Effector memory CD8-positive, alpha-beta T cell (primary cell): ENCODE measurements around the gene CNR2.
"Not testable (repeated sequence)": the region's sequence is repeated elsewhere in the genome, so short reads cannot be mapped to it uniquely, and the experiment has no call there.

Experiments
- ATAC-seq: fragments of 150-1000 bp; cut with Tn5 transposase; replicated peaks from 2 replicates; pipeline ENCODE4 v1.10.0; 2021; ENCODE audit warnings: mild to moderate bottlenecking, moderate library complexity
- DNase-seq, 3 experiments: peaks; one replicate each; pipeline ENCODE4 v3.0.0; 2021
- H3K27ac Mint-ChIP-seq, 2 donors: one replicate each; pipeline ENCODE4 v1.8.0; 2022; ENCODE audit warnings: mild to moderate bottlenecking in 2 of 2, mixed read lengths in 2 of 2, moderate library complexity in 2 of 2
- H3K27me3 Mint-ChIP-seq, 2 donors: one replicate each; pipeline ENCODE4 v1.8.0; 2022; ENCODE audit warnings: mixed read lengths in 2 of 2
- H3K36me3 Mint-ChIP-seq: one replicate; pipeline ENCODE4 v1.8.0; 2022; ENCODE audit warnings: mild to moderate bottlenecking, moderate library complexity, mixed read lengths; ENCODE audit not compliant: insufficient read depth
- H3K4me1 Mint-ChIP-seq, 2 donors: one replicate each; pipeline ENCODE4 v1.8.0; 2022; ENCODE audit warnings: low read depth in 2 of 2, mixed read lengths in 2 of 2
- H3K4me3 Mint-ChIP-seq, 2 donors: one replicate each; pipeline ENCODE4 v1.8.0; 2022; ENCODE audit warnings: mild to moderate bottlenecking in 2 of 2, mixed read lengths in 2 of 2, moderate library complexity in 2 of 2
- H3K9me3 Mint-ChIP-seq, 2 donors: one replicate each; pipeline ENCODE4 v1.8.0; 2022; ENCODE audit warnings: mixed read lengths in 2 of 2
- total RNA-seq, 9 experiments: gene quantifications; one replicate each; lab custom pipeline; 2026; lab: John Stamatoyannopoulos, UW

CNR2 gene
- 0.06 to 25.0 (median 0.89) reads per million in 9 experiments for total RNA-seq

GRCh38 chr1:23913212-23913880 lies at the start of gene CNR2:
Gene CNR2 (minus strand): TSS chr1:23913362. CDS start chr1:23875617, 37,745 bp downstream.
- no peaks in the 10 kb centered on the region for H3K36me3 Mint-ChIP-seq
- peaks cover 46 to 65% of the 10 kb centered on the region in 2 donors for H3K4me1 Mint-ChIP-seq
- DNase-seq (peak in 1 of 3 experiments; percentile 10), ATAC-seq (peak; percentile 55)
- peaks cover 0 to 7% of the 10 kb centered on the region in 2 donors for H3K27me3 Mint-ChIP-seq
- peak within 1 kb of the TSS; percentile 79 to 84 for H3K4me3 Mint-ChIP-seq
- H3K9me3 Mint-ChIP-seq: no peaks in the 10 kb centered on the region
- H3K27ac Mint-ChIP-seq: peak within 1 kb of the TSS; percentile 87 to 92

- no peak for DNase-seq
- H3K4me1 Mint-ChIP-seq: peaks cover 33 to 40% of the 10 kb centered on the region in 2 donors
Observed at GRCh38 chr1:23960291-23961020, 47.3 kb upstream of the CNR2 start.

GRCh38 chr1:23959461-23960290 lies 46.5 kb upstream of the CNR2 start, which contains the start of gene PNRC2:
Gene PNRC2 (plus strand): TSS chr1:23959828. CDS start chr1:23961458, 1,630 bp downstream.
- Mint-ChIP-seq H3K9me3 (no peaks in the 10 kb centered on the region), H3K4me3 (peak within 1 kb of the TSS; percentile 99), H3K4me1 (peaks cover 30 to 38% of the 10 kb centered on the region in 2 donors), H3K36me3 (peaks cover 52% of the 10 kb centered on the region), H3K27me3 (no peaks in the 10 kb centered on the region), H3K27ac (peak within 1 kb of the TSS; percentile 98 to 99)
- ATAC-seq: peak; percentile 82
- peak; percentile 94 to 96 (median 95) for DNase-seq

More at GRCh38 chr1:23960291-23961020, 47.3 kb upstream of the CNR2 start:
- peak overlapping the region; percentile 99 for H3K4me3 Mint-ChIP-seq
- peaks cover 55% of the 10 kb centered on the region for H3K36me3 Mint-ChIP-seq
- H3K27me3 Mint-ChIP-seq: no peaks in the 10 kb centered on the region
- H3K27ac Mint-ChIP-seq: peak overlapping the region; percentile 98 to 99
- no peaks in the 10 kb centered on the region for H3K9me3 Mint-ChIP-seq
- ATAC-seq: no peak

- Mint-ChIP-seq H3K36me3 (peaks cover 45% of the 10 kb centered on the region), H3K9me3 (no peaks in the 10 kb centered on the region), H3K27ac (peak overlapping the region; percentile 98 to 99), H3K4me3 (peak overlapping the region; percentile 99), H3K27me3 (no peaks in the 10 kb centered on the region), H3K4me1 (peaks cover 29 to 32% of the 10 kb centered on the region in 2 donors)
- DNase-seq (peak; percentile 88 to 90 (median 89)), ATAC-seq (peak; percentile 83)
Observed at GRCh38 chr1:23958810-23959460, 45.8 kb upstream of the CNR2 start.

GRCh38 chr1:23958040-23958809 lies 45.1 kb upstream of the CNR2 start:
- Mint-ChIP-seq H3K4me3 (peak overlapping the region; percentile 99), H3K27ac (peak overlapping the region; percentile 98 to 99), H3K4me1 (peaks cover 28% of the 10 kb centered on the region in 2 donors), H3K36me3 (peaks cover 38% of the 10 kb centered on the region)
- not testable (repeated sequence) for H3K27me3 Mint-ChIP-seq, DNase-seq, ATAC-seq, H3K9me3 Mint-ChIP-seq

GRCh38 chr1:23957096-23957495 lies 43.9 kb upstream of the CNR2 start:
- peak overlapping the region; percentile 57 to 98 for H3K27ac Mint-ChIP-seq
- no peaks in the 10 kb centered on the region for H3K27me3 Mint-ChIP-seq
- peaks cover 29% of the 10 kb centered on the region for H3K36me3 Mint-ChIP-seq
- no peaks in the 10 kb centered on the region for H3K9me3 Mint-ChIP-seq
- peaks cover 20 to 28% of the 10 kb centered on the region in 2 donors for H3K4me1 Mint-ChIP-seq
- no peak overlapping the region for H3K4me3 Mint-ChIP-seq
- DNase-seq (no peak), ATAC-seq (no peak)

- DNase-seq (no peak), ATAC-seq (no peak)
- Mint-ChIP-seq H3K9me3 (no peaks in the 10 kb centered on the region), H3K4me1 (peaks cover under 1 to 4% of the 10 kb centered on the region in 2 donors), H3K36me3 (no peaks in the 10 kb centered on the region), H3K27me3 (no peaks in the 10 kb centered on the region), H3K27ac (no peak overlapping the region), H3K4me3 (no peak overlapping the region)
Observed at GRCh38 chr1:23953020-23953419, 39.9 kb upstream of the CNR2 start.

GRCh38 chr1:23947366-23947765 lies 34.2 kb upstream of the CNR2 start:
- H3K27me3 Mint-ChIP-seq: peaks cover 10 to 20% of the 10 kb centered on the region in 2 donors
- ATAC-seq: no peak
- no peaks in the 10 kb centered on the region for H3K4me1 Mint-ChIP-seq
- H3K9me3 Mint-ChIP-seq: no peaks in the 10 kb centered on the region
- no peak for DNase-seq
- no peak overlapping the region for H3K27ac Mint-ChIP-seq
- H3K36me3 Mint-ChIP-seq: no peaks in the 10 kb centered on the region
- H3K4me3 Mint-ChIP-seq: no peak overlapping the region

- H3K27me3 Mint-ChIP-seq: peaks cover 9 to 11% of the 10 kb centered on the region in 2 donors
- H3K4me3 Mint-ChIP-seq: no peak overlapping the region
Observed at GRCh38 chr1:23936481-23937176, 23.5 kb upstream of the CNR2 start.

GRCh38 chr1:23931491-23931880 lies 18.3 kb upstream of the CNR2 start:
- H3K4me1 Mint-ChIP-seq: no peaks in the 10 kb centered on the region
- no peaks in the 10 kb centered on the region for H3K36me3 Mint-ChIP-seq
- no peak overlapping the region for H3K27ac Mint-ChIP-seq
- peaks cover 10 to 31% of the 10 kb centered on the region in 2 donors for H3K27me3 Mint-ChIP-seq
- no peak overlapping the region for H3K4me3 Mint-ChIP-seq
- ATAC-seq (no peak), DNase-seq (no peak)
- H3K9me3 Mint-ChIP-seq: no peaks in the 10 kb centered on the region

More at GRCh38 chr1:23936481-23937176, 23.5 kb upstream of the CNR2 start:
- Mint-ChIP-seq H3K9me3 (no peaks in the 10 kb centered on the region), H3K27ac (no peak overlapping the region), H3K4me1 (peaks cover 0 to 3% of the 10 kb centered on the region in 2 donors), H3K36me3 (peaks cover 2% of the 10 kb centered on the region)
- ATAC-seq (no peak), DNase-seq (no peak)

GRCh38 chr1:23930861-23931490 lies 17.8 kb upstream of the CNR2 start:
- Mint-ChIP-seq H3K27me3 (peaks cover 10 to 35% of the 10 kb centered on the region in 2 donors), H3K9me3 (no peaks in the 10 kb centered on the region), H3K36me3 (no peaks in the 10 kb centered on the region), H3K4me3 (no peak overlapping the region), H3K4me1 (no peaks in the 10 kb centered on the region), H3K27ac (no peak overlapping the region)
- DNase-seq: no peak
- ATAC-seq: no peak
